SK-N-SH treated with all-trans-retinoic acid at 6 μM for 48 hours (cell line): ENCODE measurements around the gene MTHFS.

Experiments used
- ATAC-seq: fragments of 200-7000 bp; cut with Tn5 transposase; 3 replicates; pipeline ENCODE4 v1.9.1; 2020; ENCODE audit warnings: mild to moderate bottlenecking, moderate library complexity
- ARNTL ChIP-seq: fragments of 450-650 bp; formaldehyde crosslinking; IDR thresholded peaks from 2 replicates; pipeline ENCODE4 v1.5.0; 2020; ENCODE audit warnings: low read depth, mild to moderate bottlenecking, moderate library complexity, borderline replicate concordance
- BACH2 ChIP-seq: fragments of 250-450 bp; sonication (Bioruptor Pico); IDR thresholded peaks from 2 replicates; pipeline ENCODE4 v1.9.0; 2021; ENCODE audit warnings: mild to moderate bottlenecking, borderline replicate concordance
- CSDC2 ChIP-seq: fragments of 250-450 bp; sonication (Bioruptor Pico); IDR thresholded peaks from 2 replicates; pipeline ENCODE4 v1.5.0; 2020; ENCODE audit warnings: mild to moderate bottlenecking, moderate library complexity
- ESRRG ChIP-seq: fragments of 250-450 bp; sonication (Bioruptor Pico); IDR thresholded peaks from 2 replicates; pipeline ENCODE4 v1.6.1; 2021; ENCODE audit warnings: mild to moderate bottlenecking
- GLIS3 ChIP-seq: fragments of 250-450 bp; sonication (Bioruptor Pico); IDR thresholded peaks from 2 replicates; pipeline ENCODE4 v1.5.0; 2020; ENCODE audit warnings: mild to moderate bottlenecking, moderate library complexity
- ISL1 ChIP-seq: fragments of 250-450 bp; sonication (Bioruptor Pico); IDR thresholded peaks from 2 replicates; pipeline ENCODE4 v2.1.2; 2022; ENCODE audit warnings: mild to moderate bottlenecking, moderate library complexity
- OSR1 ChIP-seq: fragments of 250-450 bp; sonication (Bioruptor Pico); IDR thresholded peaks from 2 replicates; pipeline ENCODE4 v1.8.0; 2022; ENCODE audit warnings: moderate library complexity, mild to moderate bottlenecking, inconsistent platforms
- PATZ1 ChIP-seq: fragments of 250-450 bp; sonication (Bioruptor Pico); IDR thresholded peaks from 2 replicates; pipeline ENCODE4 v1.8.0; 2020; ENCODE audit warnings: mild to moderate bottlenecking, moderate library complexity, borderline replicate concordance
- PPARA ChIP-seq: fragments of 250-450 bp; sonication (Bioruptor Pico); IDR thresholded peaks from 2 replicates; pipeline ENCODE4 v1.5.0; 2020; ENCODE audit warnings: mild to moderate bottlenecking, borderline replicate concordance
- RARB ChIP-seq: fragments of 250-450 bp; sonication (Bioruptor Pico); IDR thresholded peaks from 2 replicates; pipeline ENCODE4 v1.8.0; 2021; ENCODE audit warnings: mild to moderate bottlenecking, moderate library complexity
- SNAI2 ChIP-seq: fragments of 250-450 bp; sonication (Bioruptor Pico); IDR thresholded peaks from 2 replicates; pipeline ENCODE4 v1.5.0; 2020; ENCODE audit warnings: mild to moderate bottlenecking, moderate library complexity
- TCF4 ChIP-seq: fragments of 250-450 bp; sonication (Bioruptor Pico); IDR thresholded peaks from 2 replicates; pipeline ENCODE4 v1.8.0; 2021; ENCODE audit warnings: mild to moderate bottlenecking, moderate library complexity, borderline replicate concordance
- TOX ChIP-seq: fragments of 250-450 bp; sonication (Bioruptor Pico); IDR thresholded peaks from 2 replicates; pipeline ENCODE4 v1.8.0; 2021; ENCODE audit warnings: mild to moderate bottlenecking, moderate library complexity, borderline replicate concordance
- TSHZ2 ChIP-seq: fragments of 250-450 bp; sonication (Bioruptor Pico); IDR thresholded peaks from 2 replicates; pipeline ENCODE4 v1.5.0; 2020; ENCODE audit warnings: mild to moderate bottlenecking, moderate library complexity
- ZC3H10 ChIP-seq: fragments of 250-450 bp; sonication (Bioruptor Pico); IDR thresholded peaks from 2 replicates; pipeline ENCODE4 v1.5.1; 2021; ENCODE audit warnings: mild to moderate bottlenecking, moderate library complexity
- ZFP3 ChIP-seq: fragments of 250-450 bp; sonication (Bioruptor Pico); IDR thresholded peaks from 2 replicates; pipeline ENCODE4 v1.5.0; 2020; ENCODE audit warnings: mild to moderate bottlenecking, moderate library complexity
- ZFP30 ChIP-seq: fragments of 450-650 bp; formaldehyde crosslinking; IDR thresholded peaks from 2 replicates; pipeline ENCODE4 v1.5.0; 2022; ENCODE audit warnings: mild to moderate bottlenecking, moderate library complexity
- ZNF565 ChIP-seq: fragments of 450-650 bp; formaldehyde crosslinking; conservative IDR thresholded peaks from 2 replicates; pipeline ENCODE4 v1.5.0; 2020; ENCODE audit warnings: low read depth, mild to moderate bottlenecking, moderate library complexity
- ZNF70 ChIP-seq: fragments of 450-650 bp; formaldehyde crosslinking; IDR thresholded peaks from 2 replicates; pipeline ENCODE4 v1.5.0; 2020; ENCODE audit warnings: mild to moderate bottlenecking, moderate library complexity
- ZNF8 ChIP-seq: fragments of 450-650 bp; formaldehyde crosslinking; IDR thresholded peaks from 2 replicates; pipeline ENCODE4 v1.5.0; 2020; ENCODE audit warnings: mild to moderate bottlenecking, moderate library complexity
- TF ChIP-seq, protein P1 (sequence below): fragments of 250-450 bp; sonication (Bioruptor Pico); IDR thresholded peaks from 2 replicates; pipeline ENCODE4 v1.5.1; 2021; ENCODE audit warnings: mild to moderate bottlenecking, moderate library complexity
- TF ChIP-seq, protein P2 (sequence below): fragments of 250-450 bp; sonication (Bioruptor Pico); IDR thresholded peaks from 2 replicates; pipeline ENCODE4 v1.5.1; 2020; ENCODE audit warnings: low read depth, mild to moderate bottlenecking, moderate library complexity
- TF ChIP-seq, protein P3 (sequence below): fragments of 250-450 bp; sonication (Bioruptor Pico); IDR thresholded peaks from 2 replicates; pipeline ENCODE4 v1.8.0; 2021; ENCODE audit warnings: low read depth, mild to moderate bottlenecking, moderate library complexity, borderline replicate concordance

Gene MTHFS

GRCh38 chr15:79923079-79923514, 26.3 kb upstream of the MTHFS start:
- no peak for TF ChIP-seq GLIS3 (CRISPR knock-in tag)
- no peak for TF ChIP-seq OSR1 (CRISPR knock-in tag)
- no peak for TF ChIP-seq TOX
- no peak for TF ChIP-seq ISL1
- no peak for TF ChIP-seq TCF4 (CRISPR knock-in tag)
- TF ChIP-seq ZFP3 (CRISPR knock-in tag): no peak
- no peak for TF ChIP-seq RARB (CRISPR knock-in tag)
- no peak for TF ChIP-seq ESRRG
- no peak for TF ChIP-seq CSDC2 (CRISPR knock-in tag)
- no peak for TF ChIP-seq ZFP30
- TF ChIP-seq ZC3H10 (CRISPR knock-in tag): no peak
- TF ChIP-seq PATZ1 (CRISPR knock-in tag): no peak
- TF ChIP-seq, protein P1, sequence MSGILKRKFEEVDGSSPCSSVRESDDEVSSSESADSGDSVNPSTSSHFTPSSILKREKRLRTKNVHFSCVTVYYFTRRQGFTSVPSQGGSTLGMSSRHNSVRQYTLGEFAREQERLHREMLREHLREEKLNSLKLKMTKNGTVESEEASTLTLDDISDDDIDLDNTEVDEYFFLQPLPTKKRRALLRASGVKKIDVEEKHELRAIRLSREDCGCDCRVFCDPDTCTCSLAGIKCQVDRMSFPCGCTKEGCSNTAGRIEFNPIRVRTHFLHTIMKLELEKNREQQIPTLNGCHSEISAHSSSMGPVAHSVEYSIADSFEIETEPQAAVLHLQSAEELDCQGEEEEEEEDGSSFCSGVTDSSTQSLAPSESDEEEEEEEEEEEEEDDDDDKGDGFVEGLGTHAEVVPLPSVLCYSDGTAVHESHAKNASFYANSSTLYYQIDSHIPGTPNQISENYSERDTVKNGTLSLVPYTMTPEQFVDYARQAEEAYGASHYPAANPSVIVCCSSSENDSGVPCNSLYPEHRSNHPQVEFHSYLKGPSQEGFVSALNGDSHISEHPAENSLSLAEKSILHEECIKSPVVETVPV: no peak
- TF ChIP-seq TSHZ2 (CRISPR knock-in tag): no peak
- TF ChIP-seq PPARA (CRISPR knock-in tag): no peak
- TF ChIP-seq, protein P2, sequence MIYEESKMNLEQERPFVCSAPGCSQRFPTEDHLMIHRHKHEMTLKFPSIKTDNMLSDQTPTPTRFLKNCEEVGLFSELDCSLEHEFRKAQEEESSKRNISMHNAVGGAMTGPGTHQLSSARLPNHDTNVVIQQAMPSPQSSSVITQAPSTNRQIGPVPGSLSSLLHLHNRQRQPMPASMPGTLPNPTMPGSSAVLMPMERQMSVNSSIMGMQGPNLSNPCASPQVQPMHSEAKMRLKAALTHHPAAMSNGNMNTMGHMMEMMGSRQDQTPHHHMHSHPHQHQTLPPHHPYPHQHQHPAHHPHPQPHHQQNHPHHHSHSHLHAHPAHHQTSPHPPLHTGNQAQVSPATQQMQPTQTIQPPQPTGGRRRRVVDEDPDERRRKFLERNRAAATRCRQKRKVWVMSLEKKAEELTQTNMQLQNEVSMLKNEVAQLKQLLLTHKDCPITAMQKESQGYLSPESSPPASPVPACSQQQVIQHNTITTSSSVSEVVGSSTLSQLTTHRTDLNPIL: no peak
- TF ChIP-seq BACH2 (CRISPR knock-in tag): no peak
- TF ChIP-seq ARNTL (CRISPR knock-in tag): no peak
- no peak for TF ChIP-seq ZNF8 (CRISPR knock-in tag)
- peak; percentile 78 for ATAC-seq

DNA sequence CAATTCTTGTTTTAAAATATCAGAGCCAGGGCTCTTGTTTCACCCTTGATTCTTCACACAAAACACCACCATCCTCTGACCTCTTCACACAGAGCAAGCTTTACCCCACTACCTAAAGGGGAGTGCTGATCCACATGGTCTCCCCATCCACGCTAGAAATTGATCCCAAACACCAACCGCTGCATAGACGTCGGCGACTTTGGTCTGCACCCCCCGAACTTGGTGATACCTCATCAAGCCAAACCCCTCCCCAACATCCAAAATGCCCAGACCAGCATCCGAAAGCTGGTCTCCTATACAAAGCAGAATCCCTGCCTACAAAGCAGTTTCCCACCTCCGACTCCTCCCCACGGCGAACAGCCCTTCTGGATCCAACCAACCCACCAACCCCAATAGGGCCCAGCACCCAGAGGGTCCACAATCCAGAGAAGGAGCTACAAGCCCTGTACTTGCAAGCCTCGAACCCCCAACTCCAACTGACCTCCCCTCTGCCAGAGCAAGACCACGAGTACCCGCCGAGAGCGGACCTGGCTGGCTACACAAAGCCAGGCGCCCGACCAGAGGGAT, 25.8 kb upstream of the MTHFS start:
- no peak for TF ChIP-seq ZNF70 (CRISPR knock-in tag)
- no peak for TF ChIP-seq PPARA (CRISPR knock-in tag)
- TF ChIP-seq PATZ1 (CRISPR knock-in tag): no peak
- no peak for TF ChIP-seq OSR1 (CRISPR knock-in tag)
- TF ChIP-seq ISL1: no peak
- no peak for TF ChIP-seq SNAI2 (CRISPR knock-in tag)
- no peak for TF ChIP-seq ZFP30
- TF ChIP-seq ZNF565 (CRISPR knock-in tag): no peak
- no peak for TF ChIP-seq ESRRG
- TF ChIP-seq, protein P1: no peak
- TF ChIP-seq ZC3H10 (CRISPR knock-in tag): no peak
- TF ChIP-seq RARB (CRISPR knock-in tag): no peak
- no peak for TF ChIP-seq ZFP3 (CRISPR knock-in tag)
- TF ChIP-seq, protein P3, sequence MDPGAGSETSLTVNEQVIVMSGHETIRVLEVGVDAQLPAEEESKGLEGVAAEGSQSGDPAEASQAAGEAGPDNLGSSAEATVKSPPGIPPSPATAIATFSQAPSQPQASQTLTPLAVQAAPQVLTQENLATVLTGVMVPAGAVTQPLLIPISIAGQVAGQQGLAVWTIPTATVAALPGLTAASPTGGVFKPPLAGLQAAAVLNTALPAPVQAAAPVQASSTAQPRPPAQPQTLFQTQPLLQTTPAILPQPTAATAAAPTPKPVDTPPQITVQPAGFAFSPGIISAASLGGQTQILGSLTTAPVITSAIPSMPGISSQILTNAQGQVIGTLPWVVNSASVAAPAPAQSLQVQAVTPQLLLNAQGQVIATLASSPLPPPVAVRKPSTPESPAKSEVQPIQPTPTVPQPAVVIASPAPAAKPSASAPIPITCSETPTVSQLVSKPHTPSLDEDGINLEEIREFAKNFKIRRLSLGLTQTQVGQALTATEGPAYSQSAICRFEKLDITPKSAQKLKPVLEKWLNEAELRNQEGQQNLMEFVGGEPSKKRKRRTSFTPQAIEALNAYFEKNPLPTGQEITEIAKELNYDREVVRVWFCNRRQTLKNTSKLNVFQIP (CRISPR knock-in tag): no peak
- ATAC-seq: peak; percentile 14
